ENCODE data around the gene WBP4.

GRCh38 chr13:41111454-41111853 is 50.1 kb downstream of the WBP4 start:
- no peak for TF ChIP-seq CTCF (IDR thresholded peaks at IDR 0.05)
- TF ChIP-seq POLR2AphosphoS5 (IDR thresholded peaks at IDR 0.05) = no peak
- no peak for TF ChIP-seq POLR2A (IDR thresholded peaks at IDR 0.05; ENCODE audit: low read depth)

Data from esophagus muscularis mucosa (tissue), 3 donors.